KG1 (cell line): Measurements from ENCODE around the gene ELOVL2.

Source experiments
- DNase-seq: peaks from one replicate; lab custom pipeline; 2025; lab: John Stamatoyannopoulos, UW

ELOVL2 gene

GRCh38 chr6:10977231-10977968 is 66.7 kb downstream of the ELOVL2 start:
- DNase-seq, result no peak

DNA sequence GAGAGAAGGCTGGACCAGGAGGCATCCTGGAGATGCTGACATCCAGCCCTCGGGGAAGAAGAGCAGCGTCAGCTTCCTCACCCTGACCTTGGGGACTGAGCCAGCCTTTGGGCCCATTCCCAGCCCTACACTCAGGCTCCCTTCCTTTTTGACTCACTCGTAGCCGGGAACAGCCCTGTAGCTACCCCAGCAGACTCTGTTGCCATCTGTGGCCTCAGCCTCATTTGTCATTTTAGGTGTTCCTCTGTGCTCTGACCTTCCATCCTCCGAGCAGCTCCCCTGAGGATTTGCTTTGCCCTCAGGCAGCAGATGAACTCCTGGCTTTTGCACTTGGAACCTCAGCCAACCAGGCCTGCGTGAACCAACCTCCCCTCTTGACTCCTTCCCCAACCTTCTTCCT is 67.5 kb downstream of the ELOVL2 start:
- no peak for DNase-seq

- DNase-seq, result no peak
Measured at GRCh38 chr6:10972196-10972595, 71.9 kb downstream of the ELOVL2 start.

- no peak for DNase-seq
Measured at GRCh38 chr6:10970731-10971130, 73.4 kb downstream of the ELOVL2 start.

DNA sequence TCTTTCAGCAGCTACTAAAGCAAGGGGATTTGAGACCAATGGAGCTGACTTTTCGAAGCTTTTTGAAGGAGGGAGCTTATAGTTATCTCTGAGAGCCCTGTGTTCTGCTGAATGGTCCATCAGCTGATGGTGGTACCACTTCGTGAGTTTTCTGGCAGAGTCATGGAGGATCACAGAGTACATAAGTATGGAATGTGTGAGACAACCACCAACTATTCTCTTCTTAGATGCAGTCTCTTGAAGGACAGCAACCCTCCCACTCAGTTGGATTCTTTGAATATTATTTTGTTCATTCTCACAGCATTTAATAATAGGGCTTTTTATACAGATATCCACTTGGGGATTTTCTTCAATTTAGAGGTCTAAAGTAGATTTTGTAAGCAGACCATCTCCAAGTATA is 75.3 kb downstream of the ELOVL2 start:
- no peak for DNase-seq

DNA sequence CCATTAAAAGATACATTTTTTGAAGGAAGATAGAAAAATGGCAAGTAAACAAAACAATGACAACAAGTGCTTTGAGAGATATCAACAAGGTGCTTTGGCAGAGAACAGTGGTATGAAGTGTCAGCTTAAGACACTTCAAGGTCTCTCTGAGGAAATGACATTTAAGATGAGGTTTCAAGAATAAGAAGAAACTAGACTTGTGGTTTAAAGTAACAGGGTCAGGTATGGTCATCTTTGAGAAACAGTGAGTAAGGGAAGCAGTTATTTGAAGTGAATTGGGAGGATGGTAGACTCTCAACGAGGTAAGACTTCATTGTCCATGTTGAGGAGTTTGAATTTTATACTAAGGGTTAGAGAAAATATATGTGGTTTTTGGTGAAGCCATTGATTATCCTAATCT is 79.4 kb downstream of the ELOVL2 start:
- no peak for DNase-seq

GRCh38 chr6:10963113-10963512 is 81.0 kb downstream of the ELOVL2 start:
- DNase-seq, result no peak

DNA sequence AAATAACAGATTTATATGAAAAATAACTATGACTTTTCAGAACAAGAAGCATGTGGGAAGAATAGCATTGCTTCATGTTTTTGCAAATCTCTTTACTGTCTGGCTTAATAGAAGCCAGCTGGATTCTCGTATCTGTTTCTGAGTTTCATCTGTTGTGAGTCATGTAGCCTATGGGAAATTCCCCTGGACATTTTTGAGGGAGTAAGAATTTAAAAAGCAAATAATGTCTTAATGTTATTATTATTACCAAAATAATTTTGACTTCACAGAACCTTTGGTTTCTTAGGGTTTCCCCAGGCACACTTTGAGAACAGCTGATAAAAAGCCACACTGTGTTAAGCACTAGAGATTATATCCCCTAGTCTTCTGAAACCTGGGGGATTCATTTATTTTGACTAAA is 81.4 kb downstream of the ELOVL2 start:
- DNase-seq, result no peak

- DNase-seq, result no peak
Measured at GRCh38 chr6:10961837-10962236, 82.3 kb downstream of the ELOVL2 start.

DNA sequence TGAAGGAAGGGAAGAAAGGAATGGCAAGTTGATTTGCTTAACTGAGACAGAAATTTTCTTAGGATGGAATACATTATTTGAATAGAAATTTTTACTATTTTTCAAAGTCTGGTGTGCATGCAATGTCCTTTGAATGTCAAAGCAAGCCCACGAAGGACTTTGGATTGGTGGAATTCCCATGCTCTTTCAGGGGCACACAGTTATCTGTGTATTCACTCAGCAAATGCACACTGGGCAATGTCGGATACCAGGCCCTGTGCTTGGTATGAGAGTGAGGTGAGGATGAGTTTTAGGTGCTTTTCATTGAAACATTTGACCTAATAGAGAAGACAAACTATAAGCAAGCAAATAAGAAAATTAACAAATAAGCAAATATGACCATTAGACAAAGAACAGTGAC is 83.9 kb downstream of the ELOVL2 start:
- no peak for DNase-seq

GRCh38 chr6:10957414-10957886 is 86.7 kb downstream of the ELOVL2 start:
- no peak for DNase-seq

- DNase-seq, result no peak
Measured at GRCh38 chr6:10956776-10957175, 87.3 kb downstream of the ELOVL2 start.

DNA sequence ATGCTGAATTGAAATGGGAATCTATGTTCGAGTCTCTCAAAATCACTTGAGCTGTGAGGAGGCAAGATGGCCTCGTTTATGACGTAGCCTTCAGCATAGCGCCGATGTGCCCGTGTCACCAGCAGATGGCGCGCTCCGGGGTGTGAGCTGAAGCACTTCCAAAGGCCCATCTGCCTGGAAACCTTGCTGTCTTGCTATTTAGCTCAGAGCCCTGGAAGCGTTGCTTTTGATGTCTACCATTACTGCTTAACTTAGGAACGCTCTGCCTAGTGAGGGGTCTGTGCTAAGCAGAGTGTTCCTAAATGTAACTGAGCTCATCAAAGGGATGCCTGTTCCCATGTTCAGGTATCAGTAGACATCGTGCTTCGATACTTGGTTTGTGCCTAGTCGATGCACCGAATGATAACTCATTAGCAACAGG is 89.5 kb downstream of the ELOVL2 start:
- DNase-seq, result no peak

DNA sequence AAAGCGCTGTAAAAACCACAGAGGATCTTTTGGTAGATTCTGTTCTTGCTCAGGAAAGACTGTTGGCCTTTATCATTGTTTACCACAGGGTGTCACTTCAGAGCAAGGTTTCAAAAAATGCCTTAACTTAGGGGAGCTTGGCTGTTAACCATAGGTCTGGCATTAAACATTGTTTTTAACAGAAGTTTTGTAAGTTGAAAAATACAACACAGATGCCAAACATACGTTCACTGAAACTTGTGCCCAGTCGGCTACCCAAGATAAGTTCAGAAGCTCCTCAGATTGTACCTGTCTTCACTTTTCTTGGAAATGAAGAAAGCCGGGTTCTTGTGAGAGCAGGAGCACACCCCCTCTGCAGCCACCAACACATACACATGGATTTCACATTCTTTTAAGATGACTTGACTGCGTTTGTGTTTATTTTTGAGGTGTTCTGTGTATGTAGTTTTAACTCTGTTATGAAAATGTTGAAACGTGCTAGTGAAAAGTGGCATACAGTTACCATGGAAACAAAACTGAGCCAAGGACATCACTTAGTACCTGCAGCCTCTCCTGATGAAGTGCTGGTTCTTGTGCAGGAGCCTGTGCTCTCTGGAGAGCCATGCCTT is 92.3 kb downstream of the ELOVL2 start:
- peak; percentile 3 for DNase-seq

DNA sequence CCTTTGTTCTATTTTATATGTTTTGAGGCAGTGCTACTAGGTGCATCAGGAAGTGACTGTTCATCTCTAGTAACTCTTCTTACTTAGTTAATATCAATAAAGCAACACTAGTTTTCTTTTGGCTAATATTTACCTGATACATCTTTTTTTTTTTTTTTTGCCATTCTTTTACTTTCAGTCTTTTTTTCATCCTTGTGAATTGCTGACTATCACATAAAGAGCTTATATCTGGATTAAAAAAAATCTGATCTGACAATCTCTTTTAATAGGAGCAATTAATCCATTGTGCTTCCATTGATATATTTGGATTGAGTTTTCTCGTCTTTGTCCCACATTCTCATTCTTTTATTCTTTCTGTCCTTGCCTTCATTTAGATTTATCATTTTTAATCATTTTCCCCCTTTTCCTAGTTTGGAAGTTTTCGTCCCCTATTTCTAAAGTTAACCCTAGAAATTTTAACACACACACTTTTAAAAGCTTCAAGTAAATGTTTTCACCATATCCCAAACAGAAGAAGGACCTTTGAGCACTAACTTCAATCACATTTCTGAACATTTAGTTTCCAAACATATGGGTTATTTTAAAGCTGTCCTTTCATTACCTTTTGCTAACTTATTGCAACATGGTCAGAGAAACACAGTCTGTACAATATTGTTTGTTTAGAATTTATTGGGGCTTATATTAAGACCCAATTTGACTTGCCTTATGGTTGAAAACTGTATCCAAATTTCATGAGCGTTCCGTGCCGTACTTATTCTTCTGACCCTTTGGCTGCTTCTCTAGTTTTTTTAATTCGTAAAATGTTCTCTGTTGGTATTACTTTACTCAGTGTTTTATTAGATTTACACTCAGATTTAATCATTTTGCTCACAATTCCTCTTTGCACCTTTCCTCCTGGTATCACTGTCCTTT is 94.3 kb downstream of the ELOVL2 start:
- DNase-seq, result no peak

DNA sequence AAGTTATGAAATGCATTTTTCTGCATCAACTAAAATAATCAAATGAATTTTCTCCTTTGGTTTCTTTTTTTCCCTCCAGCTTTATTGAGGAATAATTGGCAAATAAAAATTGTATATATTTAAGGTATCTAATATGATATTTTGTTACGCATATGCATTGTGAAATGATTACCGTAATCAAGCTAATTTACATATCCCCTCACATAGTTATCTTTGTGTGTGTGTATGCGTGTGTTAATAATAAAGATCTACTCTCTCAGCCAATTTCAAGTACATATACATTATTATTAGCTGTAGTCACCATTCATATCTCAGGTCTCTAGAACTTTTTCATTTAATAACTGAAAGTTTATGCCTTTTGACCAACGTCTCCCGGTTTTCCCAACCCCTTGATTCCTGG is 96.1 kb downstream of the ELOVL2 start:
- DNase-seq, result no peak

DNA sequence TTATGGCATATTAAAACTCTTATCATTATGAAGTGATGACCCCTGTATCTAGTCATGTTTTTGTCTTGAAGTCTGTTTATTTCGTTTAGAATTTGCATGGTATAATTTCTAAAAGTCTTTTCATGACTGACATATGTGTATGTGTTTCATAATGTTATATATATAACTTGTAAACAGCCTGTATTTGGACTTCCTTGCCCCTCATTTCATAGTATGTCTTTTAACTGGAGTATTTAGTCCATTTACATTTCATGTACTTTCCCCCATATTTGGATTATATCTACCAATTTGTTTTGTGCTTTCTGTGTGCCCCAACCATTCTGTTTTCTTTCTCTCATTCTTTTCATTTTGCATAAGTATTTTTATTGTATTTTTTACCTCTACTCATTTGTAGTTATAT is 98.3 kb downstream of the ELOVL2 start:
- no peak for DNase-seq

DNA sequence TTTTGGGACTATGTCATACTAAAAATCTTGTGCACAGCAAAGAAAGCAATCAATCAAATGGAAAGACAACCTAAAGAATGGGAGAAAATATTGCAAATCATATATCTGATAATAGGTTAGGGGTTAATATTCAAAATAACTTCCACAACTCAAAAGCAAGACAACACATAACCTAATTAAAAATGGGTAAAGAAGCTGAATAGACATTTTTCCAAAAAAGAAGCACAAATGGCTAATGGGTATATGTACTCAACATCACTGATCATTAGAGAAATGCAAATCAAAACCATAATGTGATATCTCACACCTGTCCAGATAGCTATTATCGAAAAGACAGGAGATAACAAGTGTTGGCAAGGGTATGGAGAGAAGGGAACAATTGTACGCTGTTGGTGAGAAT is 104.3 kb downstream of the ELOVL2 start:
- DNase-seq, result no peak

DNA sequence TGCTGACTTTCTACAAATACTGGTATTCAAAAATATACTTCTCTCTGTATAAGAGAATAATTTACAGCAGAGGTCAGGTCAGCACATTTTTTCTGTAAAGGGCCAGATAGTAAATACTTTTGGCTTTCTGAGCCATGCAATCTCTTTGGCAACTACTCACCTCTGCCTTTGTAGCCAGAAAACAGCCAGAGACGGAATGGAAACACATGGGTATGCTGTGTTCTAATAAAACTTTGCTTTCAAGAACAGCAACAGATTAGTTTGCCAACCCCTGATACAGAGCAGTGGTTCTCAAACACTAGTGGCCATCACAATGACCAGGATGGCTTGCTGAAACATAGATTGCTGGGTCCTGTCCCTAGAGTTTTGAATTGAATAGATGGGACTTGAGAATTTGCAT is 111.0 kb downstream of the ELOVL2 start:
- DNase-seq, result no peak
